Inflammatory macrophage (primary cell): ENCODE measurements around the gene IQCK.

ENCODE experiments used
- DNase-seq, 2 donors: peaks; one replicate each; pipeline ENCODE4 v3.0.0-alpha.2; 2020 to 2022

The IQCK gene

GRCh38 chr16:19840524-19841110 is 122.5 kb downstream of the IQCK start:
- DNase-seq: no peak

- DNase-seq: no peak
These were observed 123.1 kb downstream of the IQCK start for GRCh38 chr16:19841184-19841583.

GRCh38 chr16:19842426-19843157 is 124.5 kb downstream of the IQCK start:
- no peak for DNase-seq

- no peak for DNase-seq
These were observed 125.3 kb downstream of the IQCK start for GRCh38 chr16:19843371-19843770.

- no peak for DNase-seq
These were observed 127.0 kb downstream of the IQCK start for GRCh38 chr16:19844945-19845641.

- no peak for DNase-seq
These were observed 128.4 kb downstream of the IQCK start for GRCh38 chr16:19846436-19846835.

- DNase-seq: peak in 1 of 2 donors; percentile 43
These were observed 130.7 kb downstream of the IQCK start for GRCh38 chr16:19848756-19849155.

- DNase-seq: no peak
These were observed 132.2 kb downstream of the IQCK start for GRCh38 chr16:19850131-19850817.

- DNase-seq: no peak
These were observed 133.4 kb downstream of the IQCK start for GRCh38 chr16:19851476-19851875.

- no peak for DNase-seq
These were observed 135.2 kb downstream of the IQCK start for GRCh38 chr16:19853132-19853741.

GRCh38 chr16:19853742-19854542 is 135.9 kb downstream of the IQCK start:
- DNase-seq: no peak

- no peak for DNase-seq
These were observed 136.4 kb downstream of the IQCK start for GRCh38 chr16:19854543-19854876.

- DNase-seq: no peak
These were observed 138.0 kb downstream of the IQCK start for GRCh38 chr16:19856120-19856519.

GRCh38 chr16:19857593-19858339 is 139.7 kb downstream of the IQCK start:
- no peak for DNase-seq

- no peak for DNase-seq
These were observed 140.4 kb downstream of the IQCK start for GRCh38 chr16:19858340-19859018.

GRCh38 chr16:19859166-19859565 is 141.1 kb downstream of the IQCK start:
- DNase-seq: no peak

GRCh38 chr16:19859603-19860002 is 141.5 kb downstream of the IQCK start:
- DNase-seq: no peak

- no peak for DNase-seq
These were observed 142.3 kb downstream of the IQCK start for GRCh38 chr16:19860166-19861041.

- DNase-seq: no peak
These were observed 143.1 kb downstream of the IQCK start for GRCh38 chr16:19861133-19861532.
